PFSK-1 (cell line): ENCODE data around the gene TVP23A.

ENCODE experiments used
- FOXP2 ChIP-seq: optimal IDR thresholded peaks from 2 replicates; pipeline ENCODE3; 2011; ENCODE audit warnings: borderline replicate concordance, control low read depth, inconsistent platforms; ENCODE audit not compliant: insufficient read depth; ENCODE audit errors: extremely low read length, extremely low read depth
- POLR2AphosphoS5 ChIP-seq: IDR thresholded peaks from 2 replicates; pipeline ENCODE4 v1.6.1; 2012; ENCODE audit warnings: low read depth, mild to moderate bottlenecking, control low read depth, low read length, moderate library complexity
- SIN3A ChIP-seq: IDR thresholded peaks from 2 replicates; pipeline ENCODE4 v1.6.1; 2012; ENCODE audit warnings: mild to moderate bottlenecking, low read length, moderate library complexity, borderline replicate concordance; ENCODE audit not compliant: insufficient read depth
- TAF1 ChIP-seq: IDR thresholded peaks from 2 replicates; pipeline ENCODE4 v1.6.1; 2012; ENCODE audit warnings: low read length, control low read depth, borderline replicate concordance; ENCODE audit not compliant: insufficient read depth
- TF ChIP-seq, protein P1 (sequence below), 2 experiments: IDR thresholded peaks; 2 replicates each; pipeline versions ENCODE4 v1.6.1 to v1.8.0; 2011 to 2012; ENCODE audit warnings: low read depth in 2 of 2, low read length in 2 of 2, control low read depth in 1 of 2, inconsistent platforms in 1 of 2, mild to moderate bottlenecking in 1 of 2, moderate library complexity in 1 of 2; ENCODE audit not compliant: insufficient read depth in 1 of 2

Gene TVP23A

DNA sequence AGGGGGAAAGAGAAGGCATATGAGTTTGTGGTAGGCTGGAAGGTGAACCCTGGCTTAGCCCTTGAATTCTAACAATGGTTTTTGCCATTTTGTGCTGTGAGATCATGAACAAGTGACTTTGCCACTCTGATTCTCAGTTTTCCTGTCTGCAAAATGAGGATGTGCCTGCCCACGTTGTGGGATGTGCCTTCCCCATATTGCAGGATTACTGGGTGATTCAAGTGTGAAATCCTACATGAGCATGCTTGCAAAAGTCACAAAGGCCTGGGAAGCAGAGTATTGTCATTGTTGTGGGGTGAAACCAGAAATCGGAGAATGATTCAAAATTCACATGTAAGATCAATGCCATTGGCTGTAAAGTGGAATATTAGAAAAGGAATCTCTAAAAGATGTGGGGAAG lies 28.6 kb upstream of the TVP23A start:
- TF ChIP-seq POLR2AphosphoS5 (no peak), FOXP2 (no peak), TAF1 (no peak), SIN3A (no peak)
- TF ChIP-seq, protein P1, sequence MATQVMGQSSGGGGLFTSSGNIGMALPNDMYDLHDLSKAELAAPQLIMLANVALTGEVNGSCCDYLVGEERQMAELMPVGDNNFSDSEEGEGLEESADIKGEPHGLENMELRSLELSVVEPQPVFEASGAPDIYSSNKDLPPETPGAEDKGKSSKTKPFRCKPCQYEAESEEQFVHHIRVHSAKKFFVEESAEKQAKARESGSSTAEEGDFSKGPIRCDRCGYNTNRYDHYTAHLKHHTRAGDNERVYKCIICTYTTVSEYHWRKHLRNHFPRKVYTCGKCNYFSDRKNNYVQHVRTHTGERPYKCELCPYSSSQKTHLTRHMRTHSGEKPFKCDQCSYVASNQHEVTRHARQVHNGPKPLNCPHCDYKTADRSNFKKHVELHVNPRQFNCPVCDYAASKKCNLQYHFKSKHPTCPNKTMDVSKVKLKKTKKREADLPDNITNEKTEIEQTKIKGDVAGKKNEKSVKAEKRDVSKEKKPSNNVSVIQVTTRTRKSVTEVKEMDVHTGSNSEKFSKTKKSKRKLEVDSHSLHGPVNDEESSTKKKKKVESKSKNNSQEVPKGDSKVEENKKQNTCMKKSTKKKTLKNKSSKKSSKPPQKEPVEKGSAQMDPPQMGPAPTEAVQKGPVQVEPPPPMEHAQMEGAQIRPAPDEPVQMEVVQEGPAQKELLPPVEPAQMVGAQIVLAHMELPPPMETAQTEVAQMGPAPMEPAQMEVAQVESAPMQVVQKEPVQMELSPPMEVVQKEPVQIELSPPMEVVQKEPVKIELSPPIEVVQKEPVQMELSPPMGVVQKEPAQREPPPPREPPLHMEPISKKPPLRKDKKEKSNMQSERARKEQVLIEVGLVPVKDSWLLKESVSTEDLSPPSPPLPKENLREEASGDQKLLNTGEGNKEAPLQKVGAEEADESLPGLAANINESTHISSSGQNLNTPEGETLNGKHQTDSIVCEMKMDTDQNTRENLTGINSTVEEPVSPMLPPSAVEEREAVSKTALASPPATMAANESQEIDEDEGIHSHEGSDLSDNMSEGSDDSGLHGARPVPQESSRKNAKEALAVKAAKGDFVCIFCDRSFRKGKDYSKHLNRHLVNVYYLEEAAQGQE (IDR thresholded peaks at IDR 0.05; ENCODE audit: insufficient read depth in 1 of 2, low read depth in 2 of 2, low read length in 2 of 2) = no peak

GRCh38 chr16:10846213-10846998 lies 27.8 kb upstream of the TVP23A start:
- TF ChIP-seq, protein P1 (IDR thresholded peaks at IDR 0.05; ENCODE audit: insufficient read depth in 1 of 2, low read depth in 2 of 2, low read length in 2 of 2) = no peak
- TF ChIP-seq SIN3A (no peak), FOXP2 (no peak)

DNA sequence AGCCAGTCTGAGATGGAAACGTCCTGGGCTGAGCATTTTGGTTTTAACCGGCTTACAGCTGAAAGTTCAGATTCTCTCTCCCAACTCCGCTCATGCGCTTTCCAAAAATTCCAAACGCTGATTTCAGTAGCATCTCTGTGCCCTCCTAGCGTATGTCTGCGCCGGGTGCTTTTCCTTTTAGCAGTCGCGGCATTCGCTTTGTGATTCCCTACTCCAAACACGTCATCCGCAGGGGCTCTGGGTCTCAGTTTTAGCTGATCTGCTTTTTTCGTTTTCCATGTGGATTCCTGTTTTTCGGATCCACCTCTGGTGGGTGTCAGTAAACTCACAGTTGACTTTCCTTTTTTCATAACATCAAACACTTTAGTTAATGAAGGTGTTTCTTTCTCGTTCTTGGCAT lies 22.1 kb upstream of the TVP23A start:
- TF ChIP-seq FOXP2 (no peak), SIN3A (no peak)
- TF ChIP-seq, protein P1 (IDR thresholded peaks at IDR 0.05; ENCODE audit: insufficient read depth in 1 of 2, low read depth in 2 of 2, low read length in 2 of 2) = no peak

DNA sequence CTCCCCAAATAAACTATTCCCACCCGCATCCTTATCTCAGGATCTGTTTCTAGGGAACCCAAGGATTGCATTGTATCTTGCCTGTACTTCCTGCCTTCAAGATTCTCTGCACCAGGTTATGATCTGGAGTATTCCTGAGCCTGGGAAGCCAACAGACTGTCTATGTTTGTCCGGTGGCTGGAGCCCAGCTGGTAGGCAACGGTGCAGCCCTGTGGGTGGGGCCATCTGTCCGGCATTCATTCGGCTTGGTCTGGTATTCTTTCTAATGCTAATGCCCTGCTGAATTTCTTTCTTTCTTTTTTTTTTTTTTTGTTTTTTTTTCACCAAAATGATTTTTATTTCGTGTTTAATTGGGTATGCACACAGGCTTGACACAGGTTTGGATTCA lies 20.7 kb upstream of the TVP23A start:
- TF ChIP-seq TAF1 = no peak
- TF ChIP-seq, protein P1 (IDR thresholded peaks at IDR 0.05; ENCODE audit: insufficient read depth in 1 of 2, low read depth in 2 of 2, low read length in 2 of 2) = no peak
- no peak for TF ChIP-seq FOXP2
- TF ChIP-seq SIN3A = no peak
- TF ChIP-seq POLR2AphosphoS5 = no peak
